D341Med (cell line): Measurements from ENCODE around the gene FFAR4.

Source experiments
- DNase-seq: peaks from one replicate; pipeline ENCODE4 v3.0.0; 2012; ENCODE audit warnings: low spot score

Gene FFAR4

DNA sequence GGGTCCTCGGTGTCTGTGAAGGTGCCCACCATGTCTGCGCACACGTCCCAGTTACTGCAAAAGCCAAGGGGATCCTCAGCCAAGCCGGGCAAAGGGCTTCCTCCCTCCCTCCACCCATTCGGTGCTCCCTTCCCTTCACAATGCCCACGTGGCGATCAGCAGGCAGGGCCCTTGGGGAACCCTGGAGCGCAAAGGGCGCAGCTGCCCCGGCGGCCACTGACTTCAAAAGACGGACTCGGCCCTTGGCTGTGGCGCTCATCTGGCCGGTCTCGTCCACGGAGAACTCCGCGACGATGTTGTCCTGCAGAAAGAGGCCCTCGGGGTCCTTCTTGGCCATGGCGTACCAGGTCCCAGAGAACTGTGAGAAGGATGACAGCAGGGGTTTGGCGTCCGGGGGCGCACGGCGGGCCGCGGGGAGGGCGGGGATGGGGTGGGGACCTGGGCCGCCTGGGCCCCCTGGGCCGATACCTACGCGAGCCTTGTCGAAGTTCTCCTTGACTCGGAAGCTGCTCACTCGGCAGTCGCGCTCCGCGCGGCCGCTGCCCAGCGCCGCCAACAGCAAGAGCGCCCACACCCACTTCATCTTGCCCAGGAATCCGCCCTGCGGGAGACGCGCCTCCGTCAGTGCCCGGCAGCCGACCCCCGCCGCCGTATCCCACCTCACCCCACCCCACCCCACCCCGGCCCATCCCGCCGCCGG lies 34.1 kb downstream of the FFAR4 start:
- DNase-seq: peak; percentile 45

DNA sequence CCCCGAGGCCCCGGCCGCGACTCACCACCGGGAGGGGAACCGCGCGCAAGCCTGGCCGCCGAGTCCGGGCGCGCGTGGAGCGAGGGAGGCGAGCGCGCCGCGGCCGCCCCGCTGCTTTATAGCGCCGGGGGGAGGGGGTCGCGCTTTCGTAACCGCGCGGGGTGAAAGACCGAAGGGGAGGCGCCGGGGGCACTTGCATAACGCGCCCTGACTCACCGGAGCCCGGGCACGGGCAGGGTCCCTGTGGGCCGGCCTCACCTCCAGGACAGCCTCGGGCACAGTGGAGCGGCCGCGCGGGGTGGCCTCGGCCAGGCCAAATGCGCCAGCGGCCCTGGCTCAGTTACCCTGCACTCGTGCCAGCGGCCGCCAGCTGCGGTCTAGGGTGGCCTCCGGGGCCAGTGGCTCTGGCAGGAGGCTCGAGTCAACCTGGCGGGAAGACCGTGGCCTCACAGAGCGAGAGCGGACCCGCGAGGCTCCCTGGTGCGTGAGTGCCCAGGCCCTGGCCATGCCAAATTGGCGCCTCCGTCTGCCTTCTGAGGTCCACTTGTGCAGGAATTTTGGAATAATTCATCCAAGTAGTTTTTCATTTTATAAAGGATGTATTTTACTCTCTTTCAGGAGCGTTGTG lies 34.8 kb downstream of the FFAR4 start, which contains the start of gene RBP4:
Gene RBP4, minus strand, starts transcription at position 90 of the 628 bp plus-strand sequence. CDS start 207 bp downstream, outside the sequence.
- DNase-seq: peak; percentile 30

DNA sequence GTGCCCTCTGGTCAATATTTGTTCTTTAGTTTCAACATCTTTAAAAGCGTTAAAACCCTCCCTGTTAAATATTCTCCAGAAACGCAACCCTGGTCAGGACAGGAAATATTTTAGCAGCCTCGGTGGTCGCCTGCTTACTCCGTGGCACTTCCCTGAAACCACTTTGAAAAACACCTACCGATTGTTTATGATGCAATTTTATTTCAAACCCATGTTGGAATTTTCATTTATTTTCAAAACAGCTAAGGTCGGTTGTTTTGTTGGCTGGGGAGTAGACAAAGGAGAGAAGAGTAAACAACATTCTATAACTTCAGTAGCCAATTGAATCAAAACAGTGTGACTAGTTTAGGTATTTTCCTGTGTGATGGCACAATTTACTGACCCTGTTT lies 35.3 kb downstream of the FFAR4 start:
- DNase-seq: no peak

DNA sequence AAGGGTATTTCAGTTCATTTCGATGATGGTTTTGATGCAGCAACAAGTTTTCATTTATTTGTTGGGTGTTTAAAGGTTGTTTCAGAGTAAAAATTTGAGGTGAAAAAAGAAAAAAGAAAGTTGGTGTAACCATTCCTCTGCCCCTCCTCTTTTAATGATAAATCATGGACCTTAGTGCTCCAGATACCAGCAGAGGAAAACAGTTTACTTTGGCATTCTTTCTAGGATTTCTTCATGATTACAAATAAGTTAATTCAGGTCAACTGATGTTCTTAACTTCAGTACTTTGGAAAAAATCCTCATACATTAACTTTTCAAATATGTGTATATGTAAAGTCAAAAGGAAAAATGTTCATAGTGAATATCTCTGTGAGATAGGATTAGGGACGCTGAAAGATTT lies 36.6 kb downstream of the FFAR4 start:
- no peak for DNase-seq

DNA sequence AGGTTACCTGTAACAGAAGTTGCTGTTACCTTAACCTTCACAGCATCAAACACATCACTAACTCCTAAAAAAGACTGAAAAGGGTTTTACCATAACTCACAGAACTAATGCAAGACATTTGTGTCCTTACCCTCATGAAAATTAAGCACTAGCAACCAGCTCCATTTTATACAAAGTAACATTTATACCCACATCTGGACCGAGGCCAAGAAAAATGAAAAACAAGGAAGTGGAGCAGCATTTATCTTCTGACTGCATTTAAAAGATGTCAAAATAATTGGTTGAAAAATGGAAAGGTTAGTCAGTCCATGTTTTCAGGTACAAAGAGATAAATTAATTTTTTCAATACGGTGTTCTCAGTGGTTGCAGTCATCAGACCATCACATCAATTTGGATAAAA lies 37.7 kb downstream of the FFAR4 start:
- DNase-seq: no peak

DNA sequence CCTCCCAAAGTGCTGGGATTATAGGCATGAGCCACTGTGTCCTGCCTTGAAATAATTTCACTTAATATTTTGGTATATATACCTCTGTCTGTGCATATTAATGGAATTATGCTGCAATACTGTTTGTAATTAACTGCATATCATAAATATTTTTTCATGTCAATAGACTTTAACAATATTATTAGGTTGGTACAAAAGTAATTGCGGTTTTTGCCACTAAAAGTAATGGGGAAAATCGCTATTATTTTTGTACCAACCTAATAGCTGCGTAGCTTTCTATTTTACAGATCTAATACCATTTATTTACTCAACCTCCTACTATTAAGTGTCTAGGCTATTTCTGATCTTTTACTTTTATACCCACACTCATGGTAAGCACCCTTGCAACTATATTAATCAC lies 42.0 kb downstream of the FFAR4 start:
- no peak for DNase-seq

DNA sequence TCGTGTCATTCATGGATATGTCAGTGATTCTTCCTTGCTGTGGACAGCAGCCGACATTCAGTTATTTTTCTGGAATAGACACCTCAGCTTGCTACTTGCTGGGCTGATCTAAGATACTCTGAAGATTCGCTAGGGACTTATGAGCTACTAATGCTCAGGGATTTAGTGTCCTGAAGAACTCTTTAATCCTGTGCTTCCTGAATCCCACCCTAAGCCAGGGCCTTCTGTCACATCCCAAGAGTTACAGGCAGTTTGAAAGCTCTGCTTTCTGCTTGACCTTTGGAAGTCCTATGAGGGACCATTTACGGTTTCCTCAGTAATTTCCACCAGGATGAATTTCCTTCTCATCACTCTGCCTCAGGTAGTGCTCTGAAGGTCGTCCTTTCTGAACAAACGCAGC lies 45.8 kb downstream of the FFAR4 start, which contains the start of gene PDE6C:
Gene PDE6C, plus strand, starts transcription at position 227 of the 400 bp plus-strand sequence. CDS start 189 bp downstream, outside the sequence.
- peak; percentile 33 for DNase-seq

DNA sequence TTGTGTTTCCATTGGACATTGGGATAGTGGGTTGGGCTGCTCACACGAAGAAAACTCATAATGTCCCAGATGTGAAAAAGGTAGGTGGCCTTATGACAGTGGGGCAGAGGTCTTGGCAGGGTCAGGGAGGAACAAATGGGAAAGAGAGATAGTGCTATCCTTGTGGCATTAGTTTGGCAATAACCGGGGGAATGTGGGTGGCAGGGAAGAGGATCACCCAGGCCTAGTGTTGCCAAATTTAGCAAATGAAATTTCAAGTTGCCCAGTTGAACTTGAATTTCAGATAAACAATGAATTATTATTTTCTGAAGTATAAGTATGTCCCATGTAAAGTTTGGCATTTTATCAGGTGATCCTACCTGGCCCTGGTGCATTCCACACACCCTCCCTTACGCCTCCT lies 46.7 kb downstream of the FFAR4 start:
- DNase-seq: no peak

DNA sequence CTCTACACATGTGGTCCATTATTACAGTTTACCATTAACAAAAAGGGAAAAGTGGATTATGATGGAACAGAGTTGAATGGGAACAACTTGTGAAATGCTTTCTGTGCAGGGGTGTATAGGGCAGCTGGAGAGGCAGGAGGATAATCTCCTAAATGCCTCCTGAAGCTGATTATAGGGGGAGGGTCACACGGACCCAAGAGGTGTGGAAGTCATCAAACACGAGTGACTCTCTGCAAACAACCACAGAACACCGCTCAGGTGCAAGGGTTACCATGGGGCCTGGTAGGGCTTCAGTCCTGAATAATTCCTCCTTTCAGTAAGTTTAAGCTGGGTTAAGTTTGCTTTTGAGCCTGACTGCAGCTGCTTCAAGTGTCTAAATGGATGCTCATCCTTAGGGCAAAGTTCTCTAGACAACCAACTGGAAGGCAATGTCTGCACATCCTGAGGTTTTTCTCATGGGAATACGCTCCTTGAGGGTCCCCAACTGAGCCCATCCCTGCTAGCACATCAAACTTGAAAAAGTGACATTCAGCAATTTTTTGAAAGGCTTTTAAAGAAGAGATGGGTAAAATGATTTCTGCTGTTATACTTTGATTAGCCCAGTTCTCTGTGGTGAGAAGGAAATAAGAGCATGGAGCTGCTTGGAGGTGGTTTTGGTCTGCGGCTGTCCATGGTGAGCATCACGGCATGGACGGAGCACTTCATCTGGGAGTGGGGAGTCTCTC lies 47.8 kb downstream of the FFAR4 start:
- DNase-seq: no peak

DNA sequence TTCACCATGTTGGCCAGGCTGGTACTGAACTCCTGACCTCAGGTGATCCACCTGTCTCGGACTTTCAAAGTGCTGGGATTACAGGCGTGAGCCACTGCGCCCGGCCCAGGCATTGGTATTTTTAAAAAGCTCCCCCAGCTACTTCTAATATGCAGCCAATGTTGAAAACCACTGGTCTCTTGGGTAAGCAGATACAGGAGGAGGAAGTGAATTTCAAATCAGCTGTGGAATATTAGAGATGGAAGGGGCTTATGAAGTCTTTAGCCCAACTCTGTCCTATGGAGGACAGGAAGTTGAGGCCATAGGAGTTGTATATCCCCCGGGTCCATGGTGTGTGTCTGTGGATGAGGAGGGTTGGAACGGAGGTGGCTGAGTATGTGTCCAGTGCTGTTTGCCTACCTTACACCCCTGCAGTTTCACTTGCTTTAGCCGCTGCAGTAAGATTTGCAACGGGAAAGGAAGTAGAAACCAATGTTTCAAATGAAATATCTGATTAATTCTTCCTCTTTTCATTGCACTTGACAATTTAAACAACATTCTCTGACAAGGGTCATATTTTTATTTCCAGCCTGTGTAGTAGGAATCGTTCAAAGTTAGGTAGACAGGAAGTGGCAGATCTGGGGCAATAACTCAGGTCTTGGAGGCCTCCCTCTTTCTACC lies 49.2 kb downstream of the FFAR4 start:
- DNase-seq: no peak

DNA sequence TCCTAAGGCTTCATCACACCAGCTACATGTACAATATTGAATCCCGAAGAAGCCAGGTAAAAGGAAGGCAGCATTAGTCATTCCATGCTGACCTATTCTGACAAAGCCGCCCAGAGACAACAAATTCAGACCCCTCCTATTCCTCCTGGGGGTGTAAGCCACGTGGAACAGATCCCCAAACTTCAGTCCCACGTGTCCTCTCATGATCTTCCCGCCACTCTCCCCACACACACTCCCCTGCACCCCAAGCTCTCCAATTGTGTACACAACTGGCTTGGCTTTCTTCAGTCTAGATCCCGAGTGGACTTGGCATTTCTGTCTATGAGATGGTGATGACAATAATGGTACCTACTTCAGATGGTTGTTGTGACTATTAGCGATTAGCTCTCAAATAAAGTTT lies 54.5 kb downstream of the FFAR4 start:
- no peak for DNase-seq

DNA sequence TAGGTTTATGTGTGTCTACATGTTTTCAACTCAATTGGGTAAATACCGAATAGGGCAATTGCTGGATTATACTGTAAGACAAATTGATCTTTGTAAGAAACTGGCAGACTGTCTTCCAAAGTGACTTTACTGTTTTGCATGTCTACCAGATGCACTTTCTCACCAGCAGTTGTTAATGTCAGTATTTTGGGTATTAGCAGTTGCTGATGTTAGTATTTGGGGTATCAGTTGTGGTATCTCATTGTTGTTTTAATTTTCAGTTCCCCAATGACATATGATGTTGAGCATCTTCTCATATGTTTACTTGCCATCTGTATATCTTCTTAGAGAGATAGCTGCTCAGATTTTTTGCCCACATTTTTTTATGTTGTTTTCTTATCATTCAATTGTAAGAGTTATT lies 56.5 kb downstream of the FFAR4 start:
- DNase-seq: no peak

DNA sequence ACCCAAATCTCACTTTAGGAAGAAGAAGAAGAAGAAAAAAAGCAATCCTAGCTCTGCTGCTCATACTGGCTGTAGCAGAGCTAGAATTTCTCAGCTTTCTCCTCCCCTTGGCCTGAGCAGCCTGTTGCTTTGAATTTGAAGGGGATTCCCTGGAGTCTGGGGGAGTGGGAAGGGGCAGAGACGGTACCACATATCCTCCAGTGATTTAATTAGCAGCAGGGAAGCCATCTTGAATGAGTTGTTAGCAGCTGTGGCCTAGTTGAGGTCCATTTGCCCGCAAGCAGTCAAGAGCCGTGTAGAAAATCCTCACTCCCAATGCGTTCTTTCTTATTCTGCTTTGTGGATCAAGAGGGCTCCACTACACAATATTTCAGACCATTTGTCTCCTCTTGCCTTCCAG lies 62.4 kb downstream of the FFAR4 start:
- no peak for DNase-seq

DNA sequence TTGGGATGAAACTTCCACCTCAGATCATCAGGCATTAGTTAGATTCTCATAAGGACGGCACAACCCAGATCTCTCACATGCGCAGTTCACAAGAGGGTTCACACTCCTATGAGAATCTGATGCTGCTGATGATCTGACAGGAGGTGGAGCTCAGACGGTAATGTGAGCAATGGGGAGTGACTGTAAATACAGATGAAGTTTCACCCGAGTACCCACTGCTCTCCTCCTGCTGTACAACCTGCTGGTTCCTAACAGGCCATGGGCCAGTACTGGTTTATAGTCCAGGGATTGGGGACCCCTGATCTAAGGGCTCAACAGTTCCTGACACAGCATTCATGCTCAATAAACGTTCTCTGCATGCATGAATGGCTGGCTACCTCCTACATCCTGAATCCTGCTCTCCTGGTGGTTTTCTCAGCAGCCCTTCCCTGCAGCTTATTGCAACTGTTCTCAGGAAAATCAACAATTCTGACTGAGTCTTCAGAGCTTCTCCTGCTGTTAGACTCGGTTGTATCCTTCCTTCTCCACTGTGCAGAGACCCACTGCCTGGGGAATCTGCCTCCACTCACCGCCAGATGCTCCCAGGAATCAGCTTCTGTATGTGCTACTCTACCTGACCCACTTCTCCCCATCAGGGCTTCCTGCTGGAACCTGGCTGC lies 63.3 kb downstream of the FFAR4 start:
- no peak for DNase-seq

DNA sequence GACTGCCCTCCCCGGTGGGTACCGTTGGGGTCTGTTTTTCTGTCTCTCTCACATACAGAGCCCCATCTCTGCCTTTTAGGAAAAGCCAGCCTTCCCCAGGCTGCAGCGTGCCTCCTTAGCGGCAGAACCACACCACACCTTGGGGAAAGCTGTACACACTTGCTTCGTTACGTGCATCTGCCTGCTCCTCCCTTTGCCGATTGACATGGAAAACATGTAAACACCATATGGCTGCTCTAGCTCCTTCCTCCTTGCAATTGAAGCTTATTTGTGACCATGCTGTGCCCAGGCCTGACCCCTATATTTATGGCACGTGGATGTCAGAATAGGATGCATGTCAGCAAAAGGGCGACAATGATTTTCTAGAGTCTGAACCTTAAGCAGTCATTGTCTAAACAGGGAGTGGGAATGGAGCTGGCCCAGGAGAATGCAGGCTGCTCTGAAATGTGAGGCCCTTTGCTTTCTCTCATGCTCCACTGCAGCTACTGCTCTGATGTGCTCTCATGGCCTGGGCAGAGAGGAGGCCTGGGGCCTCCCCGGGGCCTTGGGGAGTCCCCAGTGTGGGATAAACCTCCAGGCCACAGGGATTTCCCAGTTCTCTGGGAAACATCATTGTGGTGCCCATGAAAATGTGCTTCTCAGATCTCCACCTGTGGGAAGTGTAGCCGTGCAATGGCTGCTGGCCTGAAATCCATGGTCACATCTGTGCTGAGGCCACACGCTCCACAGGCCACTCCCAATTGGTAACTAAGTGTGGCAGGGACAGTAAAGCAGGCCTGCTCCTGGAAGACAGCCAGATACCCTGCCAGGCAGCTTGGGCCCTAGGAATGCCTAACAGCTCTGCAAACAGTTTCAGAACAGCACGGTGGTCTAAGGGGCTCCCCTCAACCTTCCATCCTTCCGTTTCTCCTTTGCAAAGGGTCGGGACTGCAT lies 64.4 kb downstream of the FFAR4 start:
- no peak for DNase-seq
